ENCODE data around the gene CBX2. TPM values are rescaled to one million over a fixed set of nuclear protein-coding genes. Genes with fewer than 3 reads are reported as not detected.

CBX2 gene
- total RNA-seq, 3 donors from 2014 or later (not counting 1 experiment from before 2014, with no cell fraction given) = 0.18 to 1.3 TPM; not detected in 1

GRCh38 chr17:79761894-79762589 is 15.9 kb upstream of the CBX2 start:
- no peak for TF ChIP-seq CTCF (IDR thresholded peaks at IDR 0.05)
- H3K36me3 Mint-ChIP-seq = no peaks in the 10 kb centered on the region

GRCh38 chr17:79765708-79766107 is 12.2 kb upstream of the CBX2 start:
- DNase-seq (no peak), ATAC-seq (no peak)
- H3K4me3 Mint-ChIP-seq = no peak overlapping the region
- Histone ChIP-seq H3K9me3 (ENCODE audit: control insufficient read depth, insufficient read depth, low read length) (no peaks in the 10 kb centered on the region), H3K27me3 (ENCODE audit: control insufficient read depth, insufficient read depth, low read length) (no peaks in the 10 kb centered on the region), H3K4me1 (ENCODE audit: control insufficient read depth, insufficient read depth, low read length) (no peaks in the 10 kb centered on the region), H3K36me3 (ENCODE audit: control insufficient read depth, insufficient read depth, low read length) (no peaks in the 10 kb centered on the region), H3K27ac (ENCODE audit: low read length) (no peak overlapping the region), H3K4me3 (ENCODE audit: low read length) (no peak overlapping the region)
- H3K9me3 Mint-ChIP-seq = no peaks in the 10 kb centered on the region
- no peaks in the 10 kb centered on the region for H3K4me1 Mint-ChIP-seq
- no peaks in the 10 kb centered on the region for H3K36me3 Mint-ChIP-seq
- intact Hi-C loops (cut with micrococcal nuclease) = no loop called here
- no peak for TF ChIP-seq CTCF (IDR thresholded peaks at IDR 0.05)
- peaks cover 20 to 23% of the 10 kb centered on the region in 2 donors for H3K27me3 Mint-ChIP-seq (ENCODE audit: low read depth in 2 of 2)
- 100% methylated on average over 1 of the region's 3 CpGs for WGBS (ENCODE audit: insufficient coverage)
- no peak overlapping the region for H3K27ac Mint-ChIP-seq

More at GRCh38 chr17:79761894-79762589, 15.9 kb upstream of the CBX2 start:
- DNase-seq = no peak
- Histone ChIP-seq H3K27ac (ENCODE audit: low read length) (no peak overlapping the region), H3K9me3 (ENCODE audit: control insufficient read depth, insufficient read depth, low read length) (no peaks in the 10 kb centered on the region), H3K27me3 (ENCODE audit: control insufficient read depth, insufficient read depth, low read length) (no peaks in the 10 kb centered on the region), H3K4me3 (ENCODE audit: low read length) (no peak overlapping the region), H3K4me1 (ENCODE audit: control insufficient read depth, insufficient read depth, low read length) (no peaks in the 10 kb centered on the region), H3K36me3 (ENCODE audit: control insufficient read depth, insufficient read depth, low read length) (no peaks in the 10 kb centered on the region)
- ATAC-seq = no peak
- H3K9me3 Mint-ChIP-seq = no peaks in the 10 kb centered on the region
- peaks cover 4 to 18% of the 10 kb centered on the region in 2 donors for H3K27me3 Mint-ChIP-seq (ENCODE audit: low read depth in 2 of 2)
- H3K4me3 Mint-ChIP-seq = no peak overlapping the region
- intact Hi-C loops (cut with micrococcal nuclease) = no loop called here
- no peak overlapping the region for H3K27ac Mint-ChIP-seq
- WGBS (ENCODE audit: insufficient coverage) = 82% methylated on average over 16 of the region's 19 CpGs
- H3K4me1 Mint-ChIP-seq = no peaks in the 10 kb centered on the region

- DNase-seq (no peak), ATAC-seq (no peak)
- Histone ChIP-seq H3K27ac (ENCODE audit: low read length) (no peak overlapping the region), H3K4me1 (ENCODE audit: control insufficient read depth, insufficient read depth, low read length) (no peaks in the 10 kb centered on the region), H3K9me3 (ENCODE audit: control insufficient read depth, insufficient read depth, low read length) (no peaks in the 10 kb centered on the region), H3K4me3 (ENCODE audit: low read length) (no peak overlapping the region), H3K27me3 (ENCODE audit: control insufficient read depth, insufficient read depth, low read length) (no peaks in the 10 kb centered on the region), H3K36me3 (ENCODE audit: control insufficient read depth, insufficient read depth, low read length) (no peaks in the 10 kb centered on the region)
- Mint-ChIP-seq H3K4me3 (no peak overlapping the region), H3K4me1 (no peaks in the 10 kb centered on the region), H3K27me3 (ENCODE audit: low read depth in 2 of 2) (peaks cover 35 to 43% of the 10 kb centered on the region in 2 donors), H3K36me3 (no peaks in the 10 kb centered on the region), H3K27ac (no peak overlapping the region), H3K9me3 (no peaks in the 10 kb centered on the region)
- WGBS (ENCODE audit: insufficient coverage) = 75% methylated on average over 28 of the region's 28 CpGs
- intact Hi-C loops (cut with micrococcal nuclease) = no loop called here
- TF ChIP-seq CTCF (IDR thresholded peaks at IDR 0.05) = no peak
Measured at GRCh38 chr17:79769570-79770506, 8.1 kb upstream of the CBX2 start.
